LNCaP clone FGC (cell line): ENCODE results near the gene MTA1.

ENCODE experiments used
- DNase-seq: peaks from one replicate; pipeline ENCODE4 v3.0.0-alpha.2; 2011; ENCODE audit warnings: low read depth
- H3K4me3 ChIP-seq: 2 replicates; pipeline ENCODE4 v1.5.1; 2011; ENCODE audit warnings: mild to moderate bottlenecking, low read depth, low read length, control low read depth
- TF ChIP-seq, protein P1 (sequence below): IDR thresholded peaks from 2 replicates; pipeline ENCODE4 v1.5.1; 2012; ENCODE audit warnings: mild to moderate bottlenecking; ENCODE audit not compliant: control insufficient read depth, insufficient read depth; ENCODE audit errors: extremely low read depth

Gene MTA1

GRCh38 chr14:105378873-105379685, 40.5 kb upstream of the MTA1 start:
- no peak for DNase-seq
- H3K4me3 ChIP-seq: no peak overlapping the region
- TF ChIP-seq, protein P1, sequence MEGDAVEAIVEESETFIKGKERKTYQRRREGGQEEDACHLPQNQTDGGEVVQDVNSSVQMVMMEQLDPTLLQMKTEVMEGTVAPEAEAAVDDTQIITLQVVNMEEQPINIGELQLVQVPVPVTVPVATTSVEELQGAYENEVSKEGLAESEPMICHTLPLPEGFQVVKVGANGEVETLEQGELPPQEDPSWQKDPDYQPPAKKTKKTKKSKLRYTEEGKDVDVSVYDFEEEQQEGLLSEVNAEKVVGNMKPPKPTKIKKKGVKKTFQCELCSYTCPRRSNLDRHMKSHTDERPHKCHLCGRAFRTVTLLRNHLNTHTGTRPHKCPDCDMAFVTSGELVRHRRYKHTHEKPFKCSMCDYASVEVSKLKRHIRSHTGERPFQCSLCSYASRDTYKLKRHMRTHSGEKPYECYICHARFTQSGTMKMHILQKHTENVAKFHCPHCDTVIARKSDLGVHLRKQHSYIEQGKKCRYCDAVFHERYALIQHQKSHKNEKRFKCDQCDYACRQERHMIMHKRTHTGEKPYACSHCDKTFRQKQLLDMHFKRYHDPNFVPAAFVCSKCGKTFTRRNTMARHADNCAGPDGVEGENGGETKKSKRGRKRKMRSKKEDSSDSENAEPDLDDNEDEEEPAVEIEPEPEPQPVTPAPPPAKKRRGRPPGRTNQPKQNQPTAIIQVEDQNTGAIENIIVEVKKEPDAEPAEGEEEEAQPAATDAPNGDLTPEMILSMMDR: no peak

GRCh38 chr14:105379946-105380345, 39.7 kb upstream of the MTA1 start:
- H3K4me3 ChIP-seq: no peak overlapping the region
- DNase-seq: no peak
- TF ChIP-seq, protein P1: no peak

GRCh38 chr14:105380756-105381155, 38.9 kb upstream of the MTA1 start:
- no peak for DNase-seq
- TF ChIP-seq, protein P1: no peak

GRCh38 chr14:105381446-105382342, 37.9 kb upstream of the MTA1 start:
- H3K4me3 ChIP-seq: no peak overlapping the region
- DNase-seq: no peak
- TF ChIP-seq, protein P1: no peak

More at GRCh38 chr14:105380756-105381155, 38.9 kb upstream of the MTA1 start:
- no peak overlapping the region for H3K4me3 ChIP-seq

DNA sequence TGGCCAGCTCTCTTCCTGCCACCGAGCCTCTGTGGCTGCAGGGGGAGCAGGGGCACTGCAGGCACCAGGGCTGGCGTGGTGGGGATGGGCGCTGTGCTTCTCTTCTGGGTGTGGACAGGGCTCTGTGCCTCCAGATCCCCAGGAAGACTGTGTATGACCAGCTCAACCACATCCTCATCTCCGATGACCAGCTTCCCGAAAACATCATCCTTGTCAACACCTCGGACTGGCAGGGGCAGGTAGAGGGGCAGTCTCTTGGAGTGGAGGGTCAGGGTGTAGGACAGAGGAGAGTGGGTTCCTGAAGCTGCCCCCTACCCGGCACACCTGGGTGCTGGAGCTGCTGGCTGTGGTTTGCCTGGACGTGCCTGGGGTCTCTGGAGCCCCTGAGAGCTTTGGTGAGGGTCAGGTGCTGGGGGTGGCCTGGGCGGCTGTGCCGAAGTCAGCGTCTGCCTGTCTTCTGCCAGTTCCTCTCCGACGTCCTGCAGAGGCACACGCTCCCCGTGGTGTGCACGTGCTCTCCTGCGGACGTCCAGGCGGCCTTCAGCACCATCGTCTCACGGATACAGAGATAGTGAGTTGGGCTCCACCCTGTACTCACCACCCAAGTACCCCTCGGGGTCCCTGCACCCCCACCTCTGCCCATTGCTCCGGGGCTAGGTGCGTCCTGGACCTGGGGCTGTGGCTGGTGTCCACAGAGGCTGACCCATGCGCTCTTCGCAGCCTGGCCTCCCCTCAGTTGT, 37.1 kb upstream of the MTA1 start:
- no peak overlapping the region for H3K4me3 ChIP-seq
- TF ChIP-seq, protein P1: no peak
- no peak for DNase-seq

- no peak for DNase-seq
- no peak overlapping the region for H3K4me3 ChIP-seq
- TF ChIP-seq, protein P1: no peak
These were observed 36.4 kb upstream of the MTA1 start for GRCh38 chr14:105383083-105383730.
